HG03342 (cell line): ENCODE results near the gene ATG3.
A peak's percentile ranks its signal among the peaks of the same experiment; 100 is the strongest.
"Not testable (repeated sequence)": the region's sequence is repeated elsewhere in the genome, so short reads cannot be mapped to it uniquely, and the experiment has no call there.

ENCODE experiments used
- ATAC-seq: cut with Tn5 transposase; IDR thresholded peaks from one replicate; pipeline ENCODE4 v1.9.1; 2021; ENCODE audit warnings: mild to moderate bottlenecking, moderate library complexity; ENCODE audit not compliant: unreplicated experiment

Gene ATG3

DNA sequence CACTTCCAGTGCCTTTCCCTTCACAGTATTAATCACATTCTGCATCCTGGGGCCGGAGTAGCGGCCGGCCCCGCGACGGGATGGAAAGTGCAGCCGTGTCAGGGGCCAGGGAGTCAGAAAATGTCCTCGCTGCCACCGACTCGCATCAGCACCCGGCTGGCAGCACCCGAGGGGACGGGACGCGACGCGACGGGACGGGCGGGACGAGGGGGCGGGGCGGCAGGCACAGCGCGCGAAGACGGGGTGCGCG lies 353 bp downstream of the ATG3 start:
- ATAC-seq = peak; percentile 43

GRCh38 chr3:112560721-112561483 lies 860 bp downstream of the ATG3 start:
- peak; percentile 26 for ATAC-seq

DNA sequence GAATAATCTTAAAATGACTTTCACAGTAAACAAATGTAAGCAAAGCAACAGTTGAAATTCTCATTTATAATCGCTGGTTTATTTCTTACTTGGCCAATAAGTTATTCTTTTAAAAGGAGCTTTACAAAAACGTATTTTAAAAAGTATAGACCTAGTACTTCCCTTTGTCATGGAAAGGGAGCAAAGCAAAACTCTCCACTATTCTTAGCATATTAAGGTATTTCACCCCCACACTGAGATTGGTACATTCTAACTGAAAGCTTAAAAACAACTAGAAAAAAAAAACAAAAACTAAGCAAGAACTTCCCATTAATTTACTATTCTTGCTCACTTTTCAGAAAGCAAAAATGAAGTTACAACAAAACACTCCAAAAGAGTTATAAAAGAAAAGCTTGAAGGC lies 1.5 kb downstream of the ATG3 start:
- ATAC-seq = no peak

DNA sequence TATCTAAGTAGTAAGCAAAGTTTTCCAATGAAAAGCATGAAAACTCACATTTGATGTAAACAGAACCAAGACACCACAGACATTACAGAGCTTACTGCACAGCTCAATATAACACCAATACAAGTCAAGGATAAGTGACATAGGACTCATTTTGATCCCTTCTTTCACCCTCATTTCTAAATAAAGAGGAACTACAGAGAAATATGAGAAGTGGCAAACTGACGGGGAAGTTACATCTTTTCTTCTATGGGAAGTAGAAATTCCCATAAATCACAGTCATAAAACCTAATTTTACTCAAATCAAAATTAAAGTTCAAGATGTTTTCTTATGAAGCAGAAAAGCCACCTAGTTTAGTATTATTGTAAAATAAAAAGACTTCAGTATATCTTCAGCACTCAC lies 3.8 kb downstream of the ATG3 start:
- no peak for ATAC-seq

DNA sequence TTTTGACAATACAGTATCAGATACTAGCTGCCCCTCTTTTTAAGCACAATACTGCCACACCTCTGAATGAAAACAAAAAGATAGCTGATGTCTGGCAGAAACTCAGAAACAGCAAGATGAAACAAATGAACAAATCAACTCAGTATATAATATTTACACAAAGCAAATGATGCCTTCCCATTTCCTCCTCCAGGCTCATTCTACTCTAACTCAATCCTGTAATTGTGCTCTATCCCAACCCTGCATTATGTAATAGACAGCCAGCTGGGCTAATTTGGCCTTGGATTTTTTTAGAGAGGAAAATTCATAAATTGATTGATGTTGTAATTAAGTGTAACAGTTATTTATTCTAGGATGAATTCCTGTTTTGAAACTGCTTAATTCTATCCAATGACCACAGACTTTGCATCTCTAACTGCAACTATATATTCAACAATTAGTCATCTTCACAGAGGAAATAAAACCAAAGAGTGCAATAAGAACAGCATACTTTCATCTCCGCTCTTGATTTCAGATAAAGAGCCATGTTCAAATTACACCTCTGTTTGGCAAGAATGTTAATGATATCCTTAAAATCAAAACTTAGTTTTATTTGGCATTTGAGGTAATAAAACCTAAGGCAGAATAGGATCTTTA lies 6.1 kb downstream of the ATG3 start:
- no peak for ATAC-seq

DNA sequence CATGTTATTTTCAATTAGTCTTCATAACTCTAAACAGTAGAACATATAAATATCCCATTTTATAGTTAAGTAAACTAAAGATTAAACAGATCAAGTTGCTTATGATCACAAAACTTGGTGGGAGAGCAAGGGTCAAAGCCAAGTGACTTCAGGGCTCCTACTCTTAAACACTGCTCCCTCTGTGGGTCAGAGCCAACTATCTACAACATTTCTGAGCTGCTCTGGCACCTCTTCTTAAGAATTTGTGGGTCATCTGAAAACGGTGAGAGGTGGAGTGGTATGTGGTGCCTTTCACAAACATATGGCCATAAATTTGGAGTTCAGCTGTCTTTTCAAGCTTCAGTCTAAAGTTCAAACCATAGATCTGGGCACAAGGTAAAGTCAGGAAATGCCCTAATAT lies 10.9 kb downstream of the ATG3 start:
- ATAC-seq = no peak

- ATAC-seq = no peak
These were observed 15.5 kb downstream of the ATG3 start for GRCh38 chr3:112546216-112546759.

DNA sequence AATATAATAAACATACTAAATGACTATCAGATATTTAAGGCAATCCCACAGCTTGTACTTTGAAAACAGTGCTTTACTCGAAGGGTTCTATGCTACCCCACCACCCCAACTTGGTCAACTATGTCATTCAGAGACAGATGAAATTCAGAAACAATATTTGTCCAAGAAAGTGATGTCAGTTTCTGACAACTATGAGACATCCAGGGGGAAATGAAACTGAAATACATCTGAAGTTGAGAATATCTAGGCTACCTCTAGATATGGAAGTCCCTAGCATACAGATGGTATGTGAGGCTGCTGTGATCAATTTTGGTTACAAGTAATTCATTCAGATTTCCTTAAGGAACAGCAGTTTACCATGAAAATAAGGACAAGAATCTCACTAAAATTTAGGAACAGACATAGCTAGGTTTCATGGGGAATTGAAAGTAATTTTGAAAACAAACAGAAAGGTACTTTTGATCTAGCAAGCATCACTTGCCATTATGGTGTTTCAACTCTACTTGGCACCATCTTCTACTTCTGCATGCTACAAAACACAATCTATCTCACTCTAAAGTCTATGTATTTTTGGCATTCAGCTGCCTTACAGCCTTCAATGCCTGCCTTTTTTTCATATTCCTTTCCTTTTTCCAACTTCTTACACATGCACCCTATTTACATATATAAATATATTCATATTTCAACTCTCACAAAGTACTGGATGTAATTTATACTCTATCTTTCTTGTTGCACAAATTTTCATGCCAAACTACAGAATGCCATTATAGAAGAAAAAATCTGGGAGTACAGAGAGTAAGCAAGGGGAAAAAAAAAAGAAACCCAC lies 21.7 kb downstream of the ATG3 start:
- peak; percentile 98 for ATAC-seq

DNA sequence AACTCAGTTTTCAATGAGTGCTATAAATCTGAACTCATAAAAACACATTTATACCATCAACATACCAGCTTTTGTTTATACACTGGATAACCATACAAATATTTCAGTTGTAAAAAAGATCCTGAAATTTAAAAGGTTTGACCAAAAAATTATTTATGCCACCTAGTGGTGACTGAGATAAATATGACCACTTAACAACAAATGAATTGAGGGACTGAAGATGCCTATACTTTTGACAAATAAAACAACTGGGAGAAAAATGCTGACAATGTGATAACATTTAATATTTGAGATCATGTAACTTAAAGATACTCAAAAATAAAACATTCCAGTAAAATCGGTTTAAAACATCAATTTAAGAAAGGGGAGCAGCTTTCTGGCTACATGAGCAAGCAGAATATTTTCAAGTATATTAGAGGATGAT lies 30.4 kb downstream of the ATG3 start:
- no peak for ATAC-seq

DNA sequence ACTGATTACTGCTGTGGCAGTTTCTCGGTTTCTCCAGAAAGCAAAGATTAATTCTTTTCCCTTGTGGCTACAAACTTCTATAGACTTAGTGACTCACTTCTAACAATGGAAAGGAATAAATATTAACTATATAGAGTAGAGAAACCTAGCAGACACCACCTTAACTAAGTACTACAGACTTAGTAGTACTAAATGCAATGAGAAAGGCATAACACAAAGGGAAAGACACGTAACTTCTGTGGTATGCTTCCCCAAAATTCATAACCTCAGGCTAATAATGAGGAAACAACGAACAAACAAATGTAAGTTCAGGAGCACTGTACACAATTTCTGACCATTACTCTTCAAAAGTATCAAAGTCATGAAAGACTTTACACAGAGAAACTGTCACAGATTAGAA lies 31.2 kb downstream of the ATG3 start:
- no peak for ATAC-seq

DNA sequence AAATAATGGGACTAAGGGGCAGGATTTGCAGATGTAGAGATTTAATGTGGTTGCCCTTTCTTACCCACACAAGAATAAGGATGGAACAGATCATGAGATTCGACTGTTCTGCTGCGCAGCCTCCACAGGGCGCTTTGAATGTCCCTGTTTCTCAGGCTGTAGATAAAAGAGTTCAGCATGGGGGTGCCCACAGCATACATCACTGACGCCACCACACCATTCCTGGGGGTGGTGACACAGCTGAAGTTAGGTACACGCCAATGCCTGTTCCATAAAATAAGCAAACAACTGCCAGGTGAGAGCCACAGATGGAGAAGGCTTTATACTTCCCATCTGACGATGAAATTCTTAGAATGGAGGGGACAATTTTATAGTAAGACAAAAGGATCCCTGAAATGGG lies 37.6 kb downstream of the ATG3 start:
- not testable (repeated sequence) for ATAC-seq

GRCh38 chr3:112519424-112520001 lies 42.2 kb downstream of the ATG3 start:
- ATAC-seq = peak; percentile 61

DNA sequence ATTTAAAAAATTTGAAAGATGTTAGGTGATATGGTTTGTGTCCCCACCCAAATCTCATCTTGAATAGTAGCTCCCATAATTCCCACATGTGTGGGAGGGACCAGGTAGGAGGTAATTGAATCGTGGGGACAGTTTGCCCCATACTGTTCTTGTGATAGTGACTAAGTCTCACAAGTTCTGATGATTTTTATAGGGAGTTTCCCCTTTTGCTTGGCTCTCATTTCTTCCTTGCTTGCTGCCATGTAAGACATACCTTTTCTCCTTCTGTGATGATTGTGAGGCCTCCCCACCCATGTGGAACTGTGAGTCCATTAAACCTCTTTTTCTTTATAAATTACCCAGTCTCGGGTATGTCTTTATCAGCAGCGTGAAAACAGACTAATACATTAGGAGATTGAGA lies 42.8 kb downstream of the ATG3 start:
- ATAC-seq = peak; percentile 7

- peak; percentile 99 for ATAC-seq
These were observed 47.1 kb downstream of the ATG3 start for GRCh38 chr3:112514527-112515128.

GRCh38 chr3:112512320-112512719 lies 49.4 kb downstream of the ATG3 start:
- no peak for ATAC-seq

DNA sequence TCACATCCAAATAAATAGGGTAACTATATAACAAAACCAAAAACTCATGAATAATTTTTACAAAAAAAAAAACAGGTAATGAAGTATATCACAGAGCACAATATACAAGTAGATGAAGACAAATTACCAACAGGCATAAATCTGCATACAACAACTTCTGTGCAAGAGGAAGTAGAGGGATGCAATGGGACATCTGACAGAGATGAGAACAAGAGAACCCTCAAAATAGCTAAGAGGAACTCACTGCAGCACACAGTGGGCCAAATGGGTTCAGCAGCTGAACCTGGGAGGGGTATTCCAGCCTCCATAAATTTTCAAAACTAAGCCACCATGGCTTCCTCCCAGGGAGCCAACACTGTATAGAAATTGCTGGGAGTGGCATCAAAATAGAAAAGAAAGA lies 52.9 kb downstream of the ATG3 start:
- ATAC-seq = no peak

- no peak for ATAC-seq
These were observed 53.5 kb downstream of the ATG3 start for GRCh38 chr3:112508261-112508660.

DNA sequence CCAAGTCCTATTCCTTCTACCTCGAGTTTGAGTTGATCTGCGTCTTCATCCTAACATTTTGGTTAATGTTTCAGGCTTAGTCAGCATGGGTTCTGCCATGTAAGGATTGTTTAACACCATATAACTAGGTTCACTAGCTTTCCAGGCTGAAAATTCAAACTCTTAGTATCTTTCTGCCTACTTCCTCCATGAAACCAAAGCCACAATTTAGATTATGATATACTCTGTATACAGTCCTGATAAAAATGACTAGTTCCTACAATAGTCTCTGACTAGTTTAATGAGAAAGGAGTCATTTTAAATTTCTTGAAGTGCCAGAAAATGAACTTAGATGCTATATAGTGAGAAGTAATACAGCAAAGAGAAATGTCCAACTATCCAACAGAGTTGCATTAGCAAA lies 55.9 kb downstream of the ATG3 start:
- no peak for ATAC-seq

GRCh38 chr3:112504123-112504522 lies 57.6 kb downstream of the ATG3 start:
- ATAC-seq = no peak

DNA sequence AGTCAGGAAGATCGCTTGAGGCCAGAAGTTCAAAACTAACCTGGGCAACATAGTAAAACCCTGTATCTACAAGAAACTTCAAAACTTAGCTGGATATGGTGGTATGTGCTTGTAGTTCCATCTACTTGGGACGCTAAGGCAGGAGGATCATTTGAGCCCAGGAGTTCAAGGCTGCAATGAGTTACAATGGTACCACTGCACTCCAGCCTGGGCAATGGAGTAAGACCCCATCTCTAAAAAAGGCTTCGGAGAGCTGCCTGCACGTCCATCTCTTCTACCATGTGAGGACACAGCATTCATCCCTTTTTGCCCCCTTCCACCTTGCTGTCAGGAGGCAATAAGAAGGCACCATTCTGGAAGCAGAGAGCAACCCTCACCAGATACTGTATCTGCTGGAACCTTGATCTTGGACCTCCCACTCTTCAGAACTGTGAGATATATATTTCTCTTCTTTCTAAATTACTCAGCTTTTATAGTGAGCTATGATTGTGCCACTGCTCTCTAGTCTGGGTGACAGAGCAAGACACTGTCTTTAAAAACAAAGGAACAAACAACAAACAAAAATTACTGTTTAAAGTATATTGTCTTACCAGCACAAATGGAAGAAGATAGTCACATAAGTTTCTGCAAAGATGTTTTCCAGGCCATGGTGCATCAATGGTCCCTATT lies 58.3 kb downstream of the ATG3 start:
- ATAC-seq = no peak
